Gastrocnemius medialis (tissue), 4 donors: Measurements from ENCODE around the gene WDR6.

ENCODE experiments used
- CTCF ChIP-seq, 5 experiments: fragments of 450-650 bp in 3 of 5; fragments of 200-600 bp in 2 of 5; sonication (generic) in 2 of 5; IDR thresholded peaks in 4 of 5; conservative IDR thresholded peaks in 1 of 5; 1 replicate in 4 of 5; 2 replicates in 1 of 5; pipeline ENCODE4 v1.5.1; 2016 to 2019; ENCODE audit warnings: antibody characterized with exemption in 5 of 5, mild to moderate bottlenecking in 3 of 5, moderate library complexity in 3 of 5
- POLR2A ChIP-seq, 2 donors: fragments of 450-650 bp; IDR thresholded peaks; one replicate each; pipeline ENCODE4 v1.6.1; 2017; ENCODE audit warnings: antibody characterized with exemption in 2 of 2, mild to moderate bottlenecking in 2 of 2, moderate library complexity in 2 of 2

GRCh38 chr3:49013738-49014660, 6.8 kb downstream of the WDR6 start:
- TF ChIP-seq CTCF (IDR thresholded peaks at IDR 0.05 in 4 of 5, conservative IDR thresholded peaks at IDR 0.05 in 1 of 5) (peak; percentile 20 to 47 (median 38)), POLR2A (IDR thresholded peaks at IDR 0.05) (no peak)
